Measurements from ENCODE around the gene HPGD. TPM values are rescaled to one million over a fixed set of nuclear protein-coding genes. Genes with fewer than 3 reads are reported as not detected.

HPGD gene
- total RNA-seq, 1 experiment from 2014 or later, result 91.5 TPM

GRCh38 chr4:174512745-174513144 lies 9.5 kb downstream of the HPGD start:
- Histone ChIP-seq H3K27me3 (replicated peaks; ENCODE audit: control insufficient read depth, insufficient read depth, low read length) (no peaks in the 10 kb centered on the region), H3K4me3 (ENCODE audit: low read depth, low read length) (no peak overlapping the region), H3K9me3 (peaks cover 3% of the 10 kb centered on the region; the same call in 1 of the 2 replicates), H3K4me1 (no peaks in the 10 kb centered on the region), H3K36me3 (ENCODE audit: control insufficient read depth, insufficient read depth, low read length) (no peaks in the 10 kb centered on the region)
- Mint-ChIP-seq H3K4me1 (ENCODE audit: low read depth, unreplicated experiment) (peaks cover 4% of the 10 kb centered on the region), H3K27ac (ENCODE audit: unreplicated experiment) (no peak overlapping the region), H3K27me3 (ENCODE audit: insufficient read depth, unreplicated experiment) (no peaks in the 10 kb centered on the region), H3K9me3 (ENCODE audit: unreplicated experiment) (no peaks in the 10 kb centered on the region), H3K36me3 (ENCODE audit: insufficient read depth, unreplicated experiment) (peaks cover 12% of the 10 kb centered on the region), H3K4me3 (ENCODE audit: unreplicated experiment) (no peak overlapping the region)
- DNase-seq, result no peak
- no peak for TF ChIP-seq CTCF (IDR thresholded peaks at IDR 0.05; ENCODE audit: insufficient read depth in 1 of 2, low read depth in 1 of 2, low read length in 1 of 2, severe bottlenecking in 1 of 2, unreplicated experiment in 1 of 2)
- CTCF ChIA-PET, result no interaction called here
- BruUV-seq (replicated peaks), result no TSS peak
- intact Hi-C loops (cut with micrococcal nuclease; ENCODE audit: unreplicated experiment), result no loop called here
- POLR2A ChIA-PET, result no interaction called here

- no TSS peak for BruUV-seq (replicated peaks)
- H3K4me3 ChIP-seq (ENCODE audit: low read depth, low read length), result no peak overlapping the region
- no peak for TF ChIP-seq CTCF (IDR thresholded peaks at IDR 0.05; ENCODE audit: insufficient read depth in 1 of 2, low read depth in 1 of 2, low read length in 1 of 2, severe bottlenecking in 1 of 2, unreplicated experiment in 1 of 2)
- Mint-ChIP-seq H3K27me3 (ENCODE audit: insufficient read depth, unreplicated experiment) (no peaks in the 10 kb centered on the region), H3K36me3 (ENCODE audit: insufficient read depth, unreplicated experiment) (peaks cover 28% of the 10 kb centered on the region), H3K9me3 (ENCODE audit: unreplicated experiment) (no peaks in the 10 kb centered on the region), H3K4me1 (ENCODE audit: low read depth, unreplicated experiment) (peaks cover 10% of the 10 kb centered on the region), H3K4me3 (ENCODE audit: unreplicated experiment) (no peak overlapping the region), H3K27ac (ENCODE audit: unreplicated experiment) (no peak overlapping the region)
- ChIA-PET CTCF (no interaction called here), POLR2A (no interaction called here)
- no peaks in the 10 kb centered on the region for H3K36me3 ChIP-seq (ENCODE audit: control insufficient read depth, insufficient read depth, low read length)
- intact Hi-C loops (cut with micrococcal nuclease; ENCODE audit: unreplicated experiment), result no loop called here
- H3K4me1 ChIP-seq, result no peaks in the 10 kb centered on the region
- H3K9me3 ChIP-seq, result no peaks in the 10 kb centered on the region
- no peaks in the 10 kb centered on the region for H3K27me3 ChIP-seq (replicated peaks; ENCODE audit: control insufficient read depth, insufficient read depth, low read length)
- no peak for DNase-seq
Observed at GRCh38 chr4:174505892-174506291, 16.4 kb downstream of the HPGD start.

GRCh38 chr4:174505007-174505406 lies 17.3 kb downstream of the HPGD start:
- H3K4me3 ChIP-seq (ENCODE audit: low read depth, low read length), result no peak overlapping the region
- ChIA-PET CTCF (no interaction called here), POLR2A (no interaction called here)
- peaks cover 11% of the 10 kb centered on the region for H3K4me1 Mint-ChIP-seq (ENCODE audit: low read depth, unreplicated experiment)
- H3K36me3 Mint-ChIP-seq (ENCODE audit: insufficient read depth, unreplicated experiment), result peaks cover 28% of the 10 kb centered on the region
- peaks cover 2% of the 10 kb centered on the region for H3K9me3 Mint-ChIP-seq (ENCODE audit: unreplicated experiment)
- intact Hi-C loops (cut with micrococcal nuclease; ENCODE audit: unreplicated experiment), result no loop called here
- DNase-seq, result no peak
- no peaks in the 10 kb centered on the region for H3K4me1 ChIP-seq
- H3K27me3 Mint-ChIP-seq (ENCODE audit: insufficient read depth, unreplicated experiment), result no peaks in the 10 kb centered on the region
- H3K27me3 ChIP-seq (replicated peaks; ENCODE audit: control insufficient read depth, insufficient read depth, low read length), result no peaks in the 10 kb centered on the region
- H3K9me3 ChIP-seq, result no peaks in the 10 kb centered on the region
- no peak for TF ChIP-seq CTCF (IDR thresholded peaks at IDR 0.05; ENCODE audit: insufficient read depth in 1 of 2, low read depth in 1 of 2, low read length in 1 of 2, severe bottlenecking in 1 of 2, unreplicated experiment in 1 of 2)
- H3K27ac Mint-ChIP-seq (ENCODE audit: unreplicated experiment), result no peak overlapping the region
- BruUV-seq (replicated peaks), result no TSS peak
- H3K36me3 ChIP-seq (ENCODE audit: control insufficient read depth, insufficient read depth, low read length), result no peaks in the 10 kb centered on the region
- H3K4me3 Mint-ChIP-seq (ENCODE audit: unreplicated experiment), result no peak overlapping the region
